GM18520 (cell line): ENCODE measurements around the gene PSG7.
"Not testable (repeated sequence)": the region's sequence is repeated elsewhere in the genome, so short reads cannot be mapped to it uniquely, and the experiment has no call there.

ENCODE experiments used
- ATAC-seq: cut with Tn5 transposase; IDR thresholded peaks from one replicate; pipeline ENCODE4 v1.9.1; 2021; ENCODE audit not compliant: unreplicated experiment

PSG7 gene

DNA sequence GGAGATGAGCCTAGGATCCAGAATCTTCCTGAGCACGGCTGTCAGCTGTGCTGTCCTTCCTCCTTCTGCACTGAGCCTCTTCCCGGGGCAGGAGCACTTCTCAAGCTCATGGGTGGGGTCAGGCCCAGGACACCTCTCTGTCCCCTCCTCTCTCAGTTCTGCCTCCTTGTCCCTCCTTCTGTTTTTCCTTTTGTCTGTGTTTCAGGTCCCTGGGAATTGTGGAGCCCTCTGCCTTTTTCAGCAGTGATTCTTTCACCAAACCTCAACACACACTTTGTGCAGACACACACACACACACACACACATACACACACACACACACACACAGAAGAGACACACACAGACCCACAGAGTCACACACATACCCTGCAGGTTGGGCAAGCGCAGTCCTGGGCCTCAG is at the start of gene PSG7:
PSG7 (minus strand) TSS at position 101 of the 400 bp plus-strand sequence. CDS start 131 bp downstream, outside the sequence.
- not testable (repeated sequence) for ATAC-seq

DNA sequence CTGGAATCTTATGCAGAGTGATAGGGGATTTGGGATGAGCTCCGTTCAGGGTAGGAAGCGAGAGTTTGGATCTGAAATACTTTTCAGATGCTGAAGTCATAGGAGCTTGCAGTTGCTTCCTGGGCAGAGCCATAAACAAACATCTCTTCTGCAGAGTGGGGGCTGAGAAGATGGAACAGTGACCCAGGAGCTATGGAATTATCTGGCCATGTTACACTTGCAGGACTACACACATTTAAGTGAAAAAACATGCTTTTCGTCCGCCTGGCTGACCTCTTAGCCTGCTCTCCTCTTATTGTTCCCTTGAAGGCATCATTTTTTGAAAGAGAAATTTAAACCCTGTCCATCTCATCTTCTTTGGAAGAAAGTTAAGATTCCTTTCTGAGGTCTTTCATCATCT is 48.6 kb upstream of the PSG7 start:
- ATAC-seq, result no peak

DNA sequence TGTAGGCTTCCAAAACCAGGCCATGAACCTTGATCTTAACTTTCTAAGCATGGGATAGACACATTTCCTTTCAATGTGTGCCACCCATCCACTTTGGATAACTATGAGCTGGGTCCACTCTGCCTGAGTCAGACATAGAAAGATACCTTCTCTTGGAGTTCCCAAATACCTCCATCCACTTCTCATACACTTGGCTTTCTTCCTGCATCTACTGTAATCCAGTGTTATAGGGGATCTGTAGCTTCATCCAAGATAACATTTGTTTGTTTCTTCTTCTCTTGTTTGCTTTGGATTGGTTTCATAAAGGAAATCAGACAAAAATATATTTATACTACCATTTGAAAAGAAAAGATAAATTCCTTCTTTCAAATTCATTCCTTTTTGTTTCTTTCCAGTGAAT is 45.1 kb upstream of the PSG7 start:
- not testable (repeated sequence) for ATAC-seq

- not testable (repeated sequence) for ATAC-seq
Measured at GRCh38 chr19:42971451-42971850, 34.4 kb upstream of the PSG7 start.

GRCh38 chr19:42965176-42965575 is 28.2 kb upstream of the PSG7 start:
- no peak for ATAC-seq

GRCh38 chr19:42961119-42961518 is 24.1 kb upstream of the PSG7 start:
- ATAC-seq, result no peak

GRCh38 chr19:42952126-42952525 is 15.1 kb upstream of the PSG7 start:
- not testable (repeated sequence) for ATAC-seq

- ATAC-seq, result not testable (repeated sequence)
Measured at GRCh38 chr19:42951476-42951875, 14.5 kb upstream of the PSG7 start.

- no peak for ATAC-seq
Measured at GRCh38 chr19:42942187-42942789, 5.3 kb upstream of the PSG7 start.

GRCh38 chr19:42934726-42935125 is 2.3 kb downstream of the PSG7 start:
- not testable (repeated sequence) for ATAC-seq

- not testable (repeated sequence) for ATAC-seq
Measured at GRCh38 chr19:42934183-42934582, 2.8 kb downstream of the PSG7 start.

DNA sequence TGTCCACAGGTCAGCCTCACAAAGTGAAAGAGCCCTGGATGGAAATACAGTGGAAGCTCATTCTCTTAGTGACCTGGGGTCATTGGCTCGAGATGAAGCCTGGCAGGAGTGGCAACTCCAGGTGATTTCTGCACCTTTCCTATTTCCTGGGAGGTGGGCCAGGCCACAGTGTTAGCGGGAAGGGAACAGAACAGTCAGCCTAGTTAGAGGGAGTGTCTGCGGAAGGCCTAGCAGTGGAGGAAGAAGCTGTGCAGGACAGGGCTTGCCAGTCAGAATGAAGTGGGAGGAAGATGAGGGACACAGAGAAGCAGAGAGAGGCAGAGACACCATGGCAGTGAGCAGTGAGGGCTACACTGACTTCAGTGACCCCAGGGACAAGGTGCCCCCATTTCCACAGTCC is 3.6 kb downstream of the PSG7 start:
- ATAC-seq, result not testable (repeated sequence)

DNA sequence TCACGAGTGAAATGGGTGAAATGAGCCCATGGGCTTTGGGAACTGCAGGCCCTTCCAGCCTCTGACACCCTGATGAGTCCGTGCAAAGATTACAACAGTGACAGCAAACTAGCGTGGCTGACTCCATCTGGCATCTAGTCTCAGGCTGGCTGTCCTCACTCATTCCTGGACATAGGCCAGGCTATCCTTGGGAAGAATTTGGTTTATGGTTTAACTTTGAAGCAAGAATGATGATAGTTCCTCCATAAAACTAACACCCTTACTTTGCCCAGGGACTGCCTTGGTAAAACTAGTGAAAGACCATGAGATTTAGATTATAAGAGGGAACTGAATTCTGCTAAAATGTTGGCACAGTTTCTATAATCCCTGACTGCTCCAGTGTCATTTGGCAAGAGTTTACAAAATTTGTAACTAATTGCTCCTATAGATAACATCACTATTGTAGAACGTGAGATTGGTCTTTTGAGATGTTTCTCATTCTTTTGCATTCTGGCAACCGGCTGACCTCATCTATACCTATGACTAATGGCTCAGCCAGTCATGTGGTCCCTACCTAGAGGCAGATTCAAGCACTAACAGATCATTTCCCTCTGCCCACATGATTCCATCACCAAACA is 4.4 kb downstream of the PSG7 start:
- ATAC-seq, result not testable (repeated sequence)

DNA sequence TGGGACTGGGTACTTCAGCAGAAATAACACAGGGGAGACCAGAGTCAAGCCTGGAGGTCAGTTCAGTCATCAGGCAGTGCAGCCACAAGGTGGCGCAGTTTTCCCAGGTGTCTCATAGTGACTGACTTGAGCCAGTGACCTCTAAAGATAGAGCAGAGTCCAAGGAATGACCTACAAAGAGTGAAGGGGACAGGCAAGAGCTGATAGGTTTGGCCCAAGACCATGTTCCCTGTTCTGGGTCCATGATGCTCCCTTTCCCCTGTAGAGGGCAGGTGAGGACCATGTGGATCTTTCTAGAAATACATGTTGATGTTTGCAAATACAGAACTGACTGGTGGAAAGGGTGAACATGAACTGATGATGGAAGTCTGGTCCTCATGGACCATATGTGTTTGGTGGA is 6.8 kb downstream of the PSG7 start:
- ATAC-seq, result not testable (repeated sequence)

DNA sequence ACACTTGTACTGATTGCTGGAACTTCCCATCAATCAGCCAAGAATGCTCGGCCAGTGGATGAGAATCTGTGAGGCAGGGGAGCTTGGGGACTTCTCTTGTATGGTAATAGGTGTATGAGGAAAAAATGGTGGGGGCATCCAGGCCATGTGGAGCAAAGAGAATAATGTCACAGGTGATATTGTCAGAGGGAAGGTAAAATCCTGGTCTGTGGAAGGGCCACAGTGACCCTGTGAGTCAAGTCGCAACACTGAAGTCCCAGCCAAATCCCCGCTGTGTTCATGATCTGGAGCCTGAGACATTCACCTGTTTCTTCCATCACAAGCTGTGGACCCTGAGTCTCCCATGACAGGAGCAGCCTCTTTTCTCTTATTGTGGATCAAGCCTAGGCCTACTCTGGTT is 8.1 kb downstream of the PSG7 start:
- no peak for ATAC-seq

DNA sequence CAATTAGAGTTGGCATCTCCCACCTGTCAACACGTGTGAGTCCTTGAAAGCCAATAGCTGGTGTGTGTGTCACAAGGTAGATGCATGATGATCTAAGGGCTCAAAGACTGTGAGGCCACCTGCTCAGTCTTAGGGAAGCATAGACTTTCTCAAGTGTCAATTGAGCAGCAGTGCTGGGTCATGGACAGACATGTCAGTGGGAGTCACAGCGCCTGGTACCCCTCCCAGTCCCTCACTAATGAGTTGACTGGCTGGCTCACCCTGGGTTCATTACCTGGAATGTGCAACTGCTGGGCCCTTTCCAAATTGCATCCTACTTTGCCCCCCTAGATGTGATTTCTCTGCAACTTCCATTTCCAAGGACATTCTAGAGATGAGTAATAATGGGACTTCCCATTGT is 10.2 kb downstream of the PSG7 start:
- ATAC-seq, result no peak

DNA sequence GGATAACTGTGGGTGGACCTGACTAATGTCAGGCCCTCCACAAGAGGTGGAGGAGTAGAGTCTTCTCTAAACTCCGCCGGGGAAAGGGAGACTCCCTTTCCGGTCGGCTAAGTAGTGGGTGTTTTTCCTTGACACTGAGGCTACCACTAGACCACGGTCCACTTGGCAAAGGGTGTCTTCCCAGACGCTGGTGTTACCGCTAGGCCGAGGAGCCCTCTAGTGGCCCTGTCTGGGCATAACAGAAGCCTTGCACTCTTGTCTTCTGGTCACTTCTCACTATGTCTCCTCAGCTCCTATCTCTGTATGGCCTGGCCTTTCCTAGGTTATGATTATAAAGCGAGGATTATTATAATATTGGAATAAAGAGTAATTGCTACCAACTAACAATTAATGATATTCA is 13.9 kb downstream of the PSG7 start:
- not testable (repeated sequence) for ATAC-seq

- ATAC-seq, result not testable (repeated sequence)
Measured at GRCh38 chr19:42920971-42921370, 16.0 kb downstream of the PSG7 start.

- ATAC-seq, result no peak
Measured at GRCh38 chr19:42919757-42920079, 17.3 kb downstream of the PSG7 start.

- ATAC-seq, result not testable (repeated sequence)
Measured at GRCh38 chr19:42919070-42919756, 17.8 kb downstream of the PSG7 start.

DNA sequence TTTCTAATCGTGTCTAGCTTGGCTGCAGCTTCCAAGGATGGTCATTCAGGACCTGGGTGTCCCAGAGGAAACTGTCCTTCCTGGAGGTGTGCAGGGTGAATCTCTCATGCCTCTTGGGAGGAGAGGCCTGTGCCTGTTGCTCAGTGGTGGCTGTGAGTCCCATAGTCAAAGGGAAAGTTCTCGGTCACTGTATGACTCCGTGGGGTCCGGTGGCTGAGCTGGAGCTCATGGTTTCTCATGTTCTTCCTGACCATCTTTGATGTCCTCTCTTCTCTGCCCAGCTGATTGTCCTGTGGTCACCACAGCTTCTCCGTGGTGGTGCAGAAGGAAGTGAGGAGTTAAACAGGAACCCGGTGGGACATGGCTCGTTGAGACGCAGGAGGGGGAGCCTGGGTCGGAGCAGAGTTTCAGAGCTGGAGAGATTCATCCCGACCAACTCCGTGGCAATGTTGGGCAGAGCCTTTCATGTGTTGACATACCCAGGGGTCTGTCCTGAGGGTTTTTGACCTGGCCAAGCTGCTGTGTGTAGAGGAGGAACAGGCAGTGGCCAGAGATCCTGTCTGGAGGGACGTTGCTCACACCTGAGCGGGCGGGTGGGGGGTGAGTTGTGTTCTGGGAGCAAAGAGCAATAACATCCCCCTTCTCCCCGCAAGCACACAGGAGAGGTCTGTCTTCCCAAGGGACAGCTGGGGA is 18.5 kb downstream of the PSG7 start:
- ATAC-seq, result not testable (repeated sequence)

- not testable (repeated sequence) for ATAC-seq
Measured at GRCh38 chr19:42917634-42918033, 19.4 kb downstream of the PSG7 start, which contains the start of gene PSG6. TSS of gene PSG6 (minus strand) at chr19:42917894. CDS start at chr19:42917792, 102 bp downstream.
